Measurements from ENCODE around the gene ZMYM4. TPM values are rescaled to one million over a fixed set of nuclear protein-coding genes. Genes with fewer than 3 reads are reported as not detected.

ZMYM4 gene
- total RNA-seq, 1 experiment from 2014 or later = 28.4 TPM

DNA sequence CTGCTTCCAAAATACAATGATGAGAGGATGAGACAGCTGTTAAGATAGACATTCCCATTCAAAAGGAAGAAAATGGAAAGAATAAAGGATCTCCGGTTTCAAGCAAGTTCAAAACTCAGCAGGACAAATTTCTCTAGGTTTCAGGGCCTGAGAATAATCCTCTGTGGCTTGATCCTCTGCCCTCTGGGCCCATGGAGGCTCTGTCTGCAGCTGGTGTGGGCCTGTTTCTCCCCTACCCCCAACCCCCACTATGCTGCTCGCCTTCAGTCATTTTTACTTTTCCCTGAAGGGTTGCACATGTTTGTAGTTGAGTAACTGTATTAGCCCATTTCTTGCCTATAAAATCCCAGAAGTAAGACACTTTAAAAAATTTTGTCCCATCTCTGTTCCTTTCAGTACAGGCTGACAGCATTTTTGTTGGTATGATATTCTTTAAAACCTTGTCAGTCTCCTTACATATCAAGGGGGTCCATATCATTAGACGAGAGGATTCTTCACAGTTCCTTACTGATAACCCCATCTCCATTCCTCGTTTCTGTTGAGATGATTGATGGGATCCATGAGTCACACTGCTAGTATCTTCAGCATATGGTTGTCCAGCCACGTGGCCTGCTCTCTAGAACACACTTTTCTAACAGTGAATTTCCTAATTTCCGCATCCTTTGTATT lies 10.5 kb downstream of the ZMYM4 start:
- peak; percentile 16 for DNase-seq (ENCODE audit: low read depth)

DNA sequence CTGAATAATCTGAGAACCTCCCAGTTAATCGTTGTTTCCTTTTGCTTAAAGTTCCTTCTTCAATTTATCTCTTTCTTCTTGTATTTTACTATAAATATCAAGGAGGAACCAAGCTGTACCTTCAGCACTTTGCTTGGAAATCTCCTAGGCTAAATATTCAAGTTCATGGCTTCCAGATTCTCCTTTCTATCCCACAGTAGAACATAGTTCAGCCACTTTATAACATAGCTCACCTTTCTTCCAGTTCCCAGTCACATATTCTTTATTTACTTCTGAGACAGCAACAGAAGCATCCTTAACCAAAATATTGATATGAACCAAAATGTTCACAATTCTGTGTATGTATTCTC lies 11.0 kb downstream of the ZMYM4 start:
- no peak for DNase-seq (ENCODE audit: low read depth)

GRCh38 chr1:35280006-35280405 lies 11.5 kb downstream of the ZMYM4 start:
- DNase-seq (ENCODE audit: low read depth) = no peak

GRCh38 chr1:35281565-35281964 lies 13.1 kb downstream of the ZMYM4 start:
- DNase-seq (ENCODE audit: low read depth) = no peak

DNA sequence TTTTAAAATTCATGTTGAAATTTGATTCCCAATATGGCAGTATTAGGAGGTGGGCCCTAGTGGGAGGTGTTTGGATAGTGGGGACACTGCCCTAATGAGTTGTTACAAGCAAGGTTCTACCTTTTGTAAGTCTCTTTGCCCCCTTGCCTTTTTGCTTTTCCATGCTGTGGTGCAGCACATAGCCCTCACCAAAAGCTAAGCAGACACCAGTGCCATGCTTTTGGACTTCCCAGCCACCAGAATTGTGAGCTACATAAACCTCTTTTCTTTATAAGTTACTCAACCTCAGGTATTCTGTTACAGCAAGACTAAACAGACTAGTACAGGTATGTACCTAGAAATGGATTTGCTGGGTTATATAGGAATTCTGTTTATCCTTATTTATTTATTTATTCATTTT lies 13.7 kb downstream of the ZMYM4 start:
- DNase-seq (ENCODE audit: low read depth) = no peak

DNA sequence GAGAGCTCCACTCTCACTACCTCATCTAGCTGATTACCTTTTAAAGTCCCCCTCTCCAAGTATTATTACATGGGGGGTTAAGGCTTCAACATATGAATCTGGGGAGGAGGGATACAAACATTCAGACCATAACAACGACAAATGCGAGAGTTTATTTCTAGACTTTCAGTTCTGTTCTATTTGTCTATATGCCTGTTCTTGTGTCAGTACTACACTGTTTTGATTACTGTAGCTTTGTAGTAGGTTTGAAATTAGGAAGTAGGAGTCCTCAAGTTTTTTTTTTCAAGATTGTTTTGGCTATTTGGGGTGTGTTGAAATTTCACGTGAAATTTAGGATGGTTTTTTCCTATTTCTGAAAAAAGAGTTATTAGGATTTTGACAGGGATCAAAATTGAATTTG lies 16.3 kb downstream of the ZMYM4 start:
- no peak for DNase-seq (ENCODE audit: low read depth)

GRCh38 chr1:35285771-35286606 lies 17.5 kb downstream of the ZMYM4 start:
- DNase-seq (ENCODE audit: low read depth) = no peak

DNA sequence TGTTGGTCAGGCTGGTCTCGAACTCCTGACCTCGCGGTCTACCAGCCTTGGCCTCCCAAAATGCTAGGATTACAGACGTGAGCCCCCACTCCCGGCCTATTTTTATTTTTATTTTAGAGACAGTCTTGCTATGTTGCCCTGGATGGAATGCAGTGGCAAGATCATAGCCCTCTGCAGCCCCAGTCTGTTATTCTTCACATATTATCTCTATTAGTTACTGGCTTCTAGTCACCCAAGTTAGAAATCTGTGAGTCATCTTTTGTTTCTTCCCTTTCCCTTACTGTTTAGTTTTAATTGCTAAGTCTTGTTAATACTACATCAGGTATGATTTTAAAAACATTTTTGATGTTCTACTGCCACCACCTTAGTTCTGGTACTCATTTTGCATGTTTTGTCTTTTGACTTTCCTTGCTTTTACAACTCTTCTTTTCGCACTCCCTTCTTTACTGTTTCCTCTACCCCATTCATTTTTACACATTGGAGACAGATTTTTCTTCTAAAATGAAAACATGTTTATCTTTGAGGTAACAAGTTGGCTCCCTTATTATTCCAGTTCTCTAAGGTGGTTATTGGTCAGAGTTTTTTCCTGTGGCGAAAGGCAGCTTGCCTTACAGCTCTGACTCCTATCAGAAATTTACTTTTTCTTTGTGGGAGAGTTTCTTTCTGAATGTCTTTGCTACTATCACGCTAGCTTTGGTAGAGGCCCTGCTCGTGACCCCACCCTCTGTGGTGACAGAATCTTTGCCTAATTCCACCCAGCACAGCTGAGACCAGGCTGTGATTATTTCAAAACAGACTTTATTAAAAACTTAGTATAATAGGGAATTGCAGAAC lies 19.5 kb downstream of the ZMYM4 start:
- peak; percentile 45 for DNase-seq (ENCODE audit: low read depth)

DNA sequence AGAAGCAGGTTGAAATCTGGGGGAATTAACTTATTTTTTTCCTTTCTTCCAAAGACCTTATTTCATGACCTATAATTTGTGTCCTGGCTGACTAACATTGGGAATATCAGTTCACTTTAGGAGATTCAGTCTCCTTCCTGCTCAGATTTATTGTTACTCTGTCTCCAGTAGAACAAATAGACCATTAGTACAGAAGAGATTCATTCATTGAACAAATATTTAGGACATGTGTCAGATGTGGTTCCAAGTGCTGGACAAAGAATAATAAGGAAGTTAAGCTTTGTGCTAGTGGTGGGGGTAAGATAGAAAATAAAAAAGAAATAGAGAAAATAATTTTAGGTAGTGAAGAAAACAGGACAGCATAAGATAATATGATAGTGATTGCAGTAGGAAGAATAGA lies 20.3 kb downstream of the ZMYM4 start:
- peak; percentile 31 for DNase-seq (ENCODE audit: low read depth)

GRCh38 chr1:35290452-35290851 lies 21.9 kb downstream of the ZMYM4 start:
- DNase-seq (ENCODE audit: low read depth) = no peak

DNA sequence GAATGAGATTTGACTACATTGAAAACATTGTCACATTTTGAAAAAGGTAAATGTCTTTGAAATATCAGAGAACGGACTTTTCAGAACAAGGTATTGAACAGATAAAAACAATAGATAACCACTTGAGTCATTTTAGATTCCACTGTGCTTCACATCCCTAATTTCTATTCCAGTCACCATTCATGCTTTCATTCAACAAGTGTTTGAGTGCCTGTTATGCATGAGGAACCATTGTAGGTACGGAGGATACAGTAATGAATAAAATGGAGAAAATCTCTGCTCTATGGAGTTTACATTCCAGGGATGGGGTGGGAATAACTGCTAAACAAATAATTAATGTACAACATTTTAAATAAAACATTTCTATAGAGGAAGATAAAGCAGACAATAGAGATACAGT lies 26.3 kb downstream of the ZMYM4 start:
- no peak for DNase-seq (ENCODE audit: low read depth)

DNA sequence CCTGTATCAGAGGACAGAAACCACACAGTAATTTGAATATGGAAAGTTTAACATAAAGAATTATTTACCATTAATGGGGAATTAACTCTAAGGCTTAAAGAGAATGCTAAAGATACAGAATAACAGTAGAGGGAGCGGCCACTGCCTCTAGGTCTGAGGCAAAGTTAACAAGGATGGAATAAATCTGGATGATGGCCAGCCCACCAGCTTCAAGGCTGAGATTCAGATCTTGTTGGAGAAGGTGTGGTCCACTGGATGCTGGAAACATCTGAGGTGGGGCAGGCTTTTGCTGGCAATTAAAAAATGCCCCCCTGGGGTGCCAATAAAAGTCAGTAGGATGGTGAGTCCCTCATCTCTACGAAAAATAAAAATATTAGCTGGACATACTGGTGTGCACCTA lies 29.4 kb downstream of the ZMYM4 start:
- no peak for DNase-seq (ENCODE audit: low read depth)

GRCh38 chr1:35298464-35298863 lies 30.0 kb downstream of the ZMYM4 start:
- DNase-seq (ENCODE audit: low read depth) = peak; percentile 50

- no peak for DNase-seq (ENCODE audit: low read depth)
These were observed 31.9 kb downstream of the ZMYM4 start for GRCh38 chr1:35300376-35300775.

- no peak for DNase-seq (ENCODE audit: low read depth)
These were observed 33.3 kb downstream of the ZMYM4 start for GRCh38 chr1:35301674-35302392.

GRCh38 chr1:35305383-35305782 lies 36.9 kb downstream of the ZMYM4 start:
- no peak for DNase-seq (ENCODE audit: low read depth)

DNA sequence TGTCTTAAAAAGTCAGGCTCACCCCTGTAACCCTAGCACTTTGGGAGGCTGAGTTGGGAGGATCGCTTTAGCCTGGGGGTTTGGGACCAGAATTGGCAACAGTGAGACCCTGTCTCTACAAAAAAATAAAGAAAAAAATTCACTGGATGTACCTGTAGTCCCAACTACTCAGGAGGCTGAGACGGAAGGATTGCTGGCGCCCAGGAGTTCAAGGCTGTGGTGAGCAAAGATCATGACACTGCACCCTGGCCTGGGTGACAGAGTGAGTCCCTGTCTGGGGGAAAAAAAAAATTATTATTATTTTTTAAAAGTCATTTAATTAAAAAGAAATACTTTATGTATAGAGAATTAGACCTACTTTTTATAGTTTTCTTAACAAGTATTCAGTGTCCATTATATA lies 47.1 kb downstream of the ZMYM4 start:
- DNase-seq (ENCODE audit: low read depth) = no peak

- DNase-seq (ENCODE audit: low read depth) = no peak
These were observed 47.8 kb downstream of the ZMYM4 start for GRCh38 chr1:35316264-35316663.

DNA sequence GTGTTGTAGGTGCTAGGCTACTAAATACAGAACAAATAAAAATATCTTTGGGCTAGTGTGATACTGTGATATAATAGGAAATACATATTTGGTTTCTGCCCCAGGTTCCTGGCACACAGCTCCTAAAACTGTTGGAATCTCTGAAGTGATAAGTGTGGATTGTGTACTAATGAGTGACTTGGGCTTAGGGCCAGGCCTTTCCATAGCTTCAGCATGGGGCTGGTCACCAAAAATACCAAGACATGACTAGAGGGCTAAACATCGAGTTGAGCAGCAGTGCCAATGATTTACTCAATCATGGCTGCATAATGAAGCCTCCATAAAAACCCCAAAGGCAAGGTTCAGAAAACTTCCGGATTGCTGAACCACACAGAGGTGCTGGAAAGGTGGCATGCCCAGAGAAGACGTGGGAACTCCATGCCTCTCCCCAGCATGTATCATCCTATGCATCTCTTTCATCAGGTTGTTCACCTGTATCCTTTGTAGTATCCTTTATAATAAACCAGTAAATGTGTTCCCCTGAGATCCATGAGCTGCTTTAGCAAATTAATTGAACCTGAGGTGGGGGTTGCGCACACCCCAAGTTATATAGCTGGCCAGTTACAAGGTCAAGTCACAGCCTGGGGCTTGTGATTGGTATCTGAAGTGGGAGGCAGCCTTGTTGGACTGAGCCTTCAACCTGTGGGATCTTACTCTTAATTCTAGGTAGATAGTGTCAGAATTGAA lies 51.6 kb downstream of the ZMYM4 start:
- DNase-seq (ENCODE audit: low read depth) = peak; percentile 12

- DNase-seq (ENCODE audit: low read depth) = no peak
These were observed 52.4 kb downstream of the ZMYM4 start for GRCh38 chr1:35320937-35321336.

GRCh38 chr1:35324486-35324885 lies 56.0 kb downstream of the ZMYM4 start:
- no peak for DNase-seq (ENCODE audit: low read depth)
